ELR (cell line): Measurements from ENCODE around the gene MYH7B.

Experiments used
- DNase-seq: peaks from one replicate; pipeline ENCODE4 v3.0.0-alpha.2; 2015; ENCODE audit warnings: low read depth

The MYH7B gene

GRCh38 chr20:34945315-34946077 lies 10.2 kb upstream of the MYH7B start:
- no peak for DNase-seq

GRCh38 chr20:34946661-34947060 lies 9.0 kb upstream of the MYH7B start:
- peak; percentile 26 for DNase-seq

GRCh38 chr20:34947336-34947735 lies 8.3 kb upstream of the MYH7B start:
- peak; percentile 57 for DNase-seq

GRCh38 chr20:34948030-34948429 lies 7.6 kb upstream of the MYH7B start:
- DNase-seq, result peak; percentile 91

GRCh38 chr20:34949120-34949519 lies 6.5 kb upstream of the MYH7B start:
- DNase-seq, result no peak

GRCh38 chr20:34951252-34951651 lies 4.4 kb upstream of the MYH7B start:
- no peak for DNase-seq

- no peak for DNase-seq
Measured at GRCh38 chr20:34951652-34952051, 4.0 kb upstream of the MYH7B start.

GRCh38 chr20:34952671-34953070 lies 3.0 kb upstream of the MYH7B start:
- DNase-seq, result peak; percentile 34

GRCh38 chr20:34953960-34954359 lies 1.7 kb upstream of the MYH7B start:
- no peak for DNase-seq

GRCh38 chr20:34954904-34955230 lies 801 bp upstream of the MYH7B start:
- DNase-seq, result peak; percentile 78

GRCh38 chr20:34956041-34956458 lies 382 bp downstream of the MYH7B start:
- DNase-seq, result no peak

- no peak for DNase-seq
Measured at GRCh38 chr20:34956751-34957472, 1.2 kb downstream of the MYH7B start.

GRCh38 chr20:34964486-34964885 lies 8.8 kb downstream of the MYH7B start:
- no peak for DNase-seq

GRCh38 chr20:34965051-34965450 lies 9.4 kb downstream of the MYH7B start:
- no peak for DNase-seq

GRCh38 chr20:34967421-34967820 lies 11.8 kb downstream of the MYH7B start:
- no peak for DNase-seq

GRCh38 chr20:34968042-34968775 lies 12.5 kb downstream of the MYH7B start:
- no peak for DNase-seq

GRCh38 chr20:34970193-34970840 lies 14.6 kb downstream of the MYH7B start:
- DNase-seq, result no peak

- no peak for DNase-seq
Measured at GRCh38 chr20:34970846-34971560, 15.3 kb downstream of the MYH7B start.

GRCh38 chr20:34971561-34972235 lies 16.0 kb downstream of the MYH7B start:
- no peak for DNase-seq

- DNase-seq, result no peak
Measured at GRCh38 chr20:34974246-34974645, 18.6 kb downstream of the MYH7B start.

- no peak for DNase-seq
Measured at GRCh38 chr20:34976286-34976685, 20.6 kb downstream of the MYH7B start.
